Testis (tissue), 2 donors: ENCODE results near the gene BAX.

Source experiments
- POLR2A ChIP-seq: fragments of 450-650 bp; IDR thresholded peaks from one replicate; pipeline ENCODE4 v1.6.1; 2017; ENCODE audit warnings: antibody characterized with exemption, mild to moderate bottlenecking, moderate library complexity
- TF ChIP-seq, protein P1 (sequence below), 3 experiments: fragments of 450-650 bp in 2 of 3; fragments of 200-600 bp in 1 of 3; sonication (generic) in 1 of 3; IDR thresholded peaks; one replicate each; pipeline ENCODE4 v1.5.1; 2016 to 2019; ENCODE audit warnings: antibody characterized with exemption in 3 of 3, mild to moderate bottlenecking in 2 of 3, moderate library complexity in 1 of 3

DNA sequence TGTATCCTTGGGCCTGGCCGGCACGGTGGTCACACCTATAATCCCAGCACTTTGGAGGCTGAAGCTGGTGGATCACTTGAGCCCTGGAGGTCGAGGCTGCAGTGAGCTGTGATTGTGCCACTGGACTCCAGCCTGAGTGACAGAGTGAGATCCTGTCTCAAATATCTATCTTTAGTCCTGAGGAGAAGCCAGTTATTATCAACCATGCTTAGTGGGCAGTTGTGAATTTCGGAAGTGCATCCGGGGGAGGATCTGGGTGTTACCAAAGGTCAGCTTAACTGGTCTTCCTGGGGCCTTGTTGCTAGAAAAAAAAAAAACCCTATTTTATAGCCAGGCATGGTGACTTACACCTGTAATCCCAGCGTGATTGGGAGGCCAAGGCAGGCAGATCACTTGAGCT is 11.6 kb upstream of the BAX start:
- TF ChIP-seq, protein P1, sequence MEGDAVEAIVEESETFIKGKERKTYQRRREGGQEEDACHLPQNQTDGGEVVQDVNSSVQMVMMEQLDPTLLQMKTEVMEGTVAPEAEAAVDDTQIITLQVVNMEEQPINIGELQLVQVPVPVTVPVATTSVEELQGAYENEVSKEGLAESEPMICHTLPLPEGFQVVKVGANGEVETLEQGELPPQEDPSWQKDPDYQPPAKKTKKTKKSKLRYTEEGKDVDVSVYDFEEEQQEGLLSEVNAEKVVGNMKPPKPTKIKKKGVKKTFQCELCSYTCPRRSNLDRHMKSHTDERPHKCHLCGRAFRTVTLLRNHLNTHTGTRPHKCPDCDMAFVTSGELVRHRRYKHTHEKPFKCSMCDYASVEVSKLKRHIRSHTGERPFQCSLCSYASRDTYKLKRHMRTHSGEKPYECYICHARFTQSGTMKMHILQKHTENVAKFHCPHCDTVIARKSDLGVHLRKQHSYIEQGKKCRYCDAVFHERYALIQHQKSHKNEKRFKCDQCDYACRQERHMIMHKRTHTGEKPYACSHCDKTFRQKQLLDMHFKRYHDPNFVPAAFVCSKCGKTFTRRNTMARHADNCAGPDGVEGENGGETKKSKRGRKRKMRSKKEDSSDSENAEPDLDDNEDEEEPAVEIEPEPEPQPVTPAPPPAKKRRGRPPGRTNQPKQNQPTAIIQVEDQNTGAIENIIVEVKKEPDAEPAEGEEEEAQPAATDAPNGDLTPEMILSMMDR (IDR thresholded peaks at IDR 0.05), result no peak
- TF ChIP-seq POLR2A, result no peak
